ENCODE results near the gene RAB12.
"Not testable (repeated sequence)": the region's sequence is repeated elsewhere in the genome, so short reads cannot be mapped to it uniquely, and the experiment has no call there.

Gene RAB12

DNA sequence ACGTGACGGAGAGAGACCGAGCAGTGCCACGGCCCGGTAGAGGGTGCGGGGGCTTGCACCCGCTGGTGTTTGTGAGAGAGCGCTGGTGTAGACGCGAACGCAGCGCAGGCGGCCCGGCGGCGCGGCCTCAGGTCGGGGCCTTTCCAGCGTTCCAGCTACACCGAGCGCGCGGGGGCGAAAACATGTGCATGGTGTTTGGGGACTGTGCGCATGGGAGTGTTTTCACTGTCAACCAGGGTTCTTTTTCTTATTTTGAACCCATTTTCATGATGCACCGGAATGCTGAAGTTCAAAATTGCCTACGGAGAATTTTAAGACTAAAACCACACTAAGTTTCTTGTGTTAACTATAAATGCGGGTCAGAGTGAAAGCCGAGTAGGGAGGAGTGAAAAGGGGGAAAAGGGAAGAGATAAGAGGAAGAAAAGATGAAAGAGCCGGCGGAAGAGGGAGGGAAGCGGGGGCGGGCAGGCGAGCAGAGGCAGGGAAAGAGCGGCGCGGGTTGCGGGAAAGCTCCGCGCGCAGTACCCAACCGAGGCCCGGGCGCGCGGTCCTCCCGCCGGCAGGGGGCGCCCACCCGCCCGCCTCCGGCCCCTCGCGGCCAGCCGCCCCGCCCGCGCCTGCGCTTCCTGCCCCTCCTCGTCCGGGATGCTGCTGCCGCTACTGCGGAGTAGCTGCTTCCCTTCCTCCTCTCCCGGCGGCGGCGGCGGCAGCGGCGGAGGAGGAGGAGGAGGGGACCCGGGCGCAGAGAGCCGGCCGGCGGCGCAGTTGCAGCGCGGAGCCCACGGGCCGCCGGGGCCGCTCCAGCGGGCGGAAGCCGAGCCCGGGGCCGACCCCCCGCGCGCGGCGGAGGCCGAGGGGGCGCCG lies at the start of gene RAB12:
Gene RAB12, plus strand, starts transcription at position 643 of the 864 bp plus-strand sequence. Its CDS starts 3 bp downstream, at position 646.
- peak; percentile 90 for DNase-seq

DNA sequence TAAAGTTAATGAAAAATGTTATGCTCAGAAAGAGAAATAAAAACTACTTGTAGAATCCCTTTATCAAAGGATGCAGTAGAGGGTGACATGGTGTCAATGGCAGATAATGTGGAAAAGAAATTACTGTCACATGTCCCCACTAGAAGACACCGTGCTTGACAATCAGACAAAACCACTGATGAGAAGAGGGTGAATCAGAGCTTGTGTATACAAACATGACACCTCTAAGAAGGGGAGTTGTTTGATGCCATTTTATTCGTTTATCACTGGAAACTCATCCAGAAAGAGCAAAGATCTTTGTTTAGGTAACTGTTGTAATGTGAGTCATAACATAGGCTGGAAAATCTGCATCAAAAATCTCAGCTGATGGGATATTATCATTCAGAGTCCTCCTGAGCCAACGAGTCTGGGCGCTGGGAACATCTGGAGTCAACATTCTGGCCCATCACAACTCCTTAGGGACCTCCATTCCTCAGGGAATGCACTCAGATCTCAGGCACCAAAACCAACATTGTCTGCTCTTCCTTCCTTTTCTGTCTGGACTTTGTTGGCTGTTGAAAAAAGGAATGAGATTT lies 49.5 kb upstream of the RAB12 start:
- DNase-seq, result no peak

- DNase-seq, result no peak
These were observed 47.9 kb upstream of the RAB12 start for GRCh38 chr18:8561123-8561910.

DNA sequence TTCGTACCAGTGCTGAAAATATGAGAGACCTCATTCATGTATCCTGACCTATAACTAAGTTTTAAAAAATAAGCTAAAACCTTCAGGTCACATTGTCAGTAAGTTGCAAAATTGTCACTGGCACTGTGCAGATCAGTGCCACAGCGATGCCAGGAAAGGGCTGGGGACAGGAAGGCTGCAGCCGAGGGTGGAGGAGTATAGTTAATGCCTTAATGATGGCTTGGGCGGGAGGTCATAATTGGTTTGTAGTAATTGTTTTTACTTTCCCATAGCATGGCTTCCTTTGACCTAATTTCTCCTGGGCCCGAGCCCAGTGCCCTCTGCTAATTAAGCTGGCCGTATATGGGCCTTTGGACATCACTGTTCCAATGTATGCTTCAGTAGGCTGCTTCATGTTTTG lies 47.2 kb upstream of the RAB12 start:
- no peak for DNase-seq

- DNase-seq, result no peak
These were observed 46.3 kb upstream of the RAB12 start for GRCh38 chr18:8562919-8563318.

- no peak for DNase-seq
These were observed 37.8 kb upstream of the RAB12 start for GRCh38 chr18:8571399-8571798.

GRCh38 chr18:8573766-8574165 lies 35.5 kb upstream of the RAB12 start:
- not testable (repeated sequence) for DNase-seq

DNA sequence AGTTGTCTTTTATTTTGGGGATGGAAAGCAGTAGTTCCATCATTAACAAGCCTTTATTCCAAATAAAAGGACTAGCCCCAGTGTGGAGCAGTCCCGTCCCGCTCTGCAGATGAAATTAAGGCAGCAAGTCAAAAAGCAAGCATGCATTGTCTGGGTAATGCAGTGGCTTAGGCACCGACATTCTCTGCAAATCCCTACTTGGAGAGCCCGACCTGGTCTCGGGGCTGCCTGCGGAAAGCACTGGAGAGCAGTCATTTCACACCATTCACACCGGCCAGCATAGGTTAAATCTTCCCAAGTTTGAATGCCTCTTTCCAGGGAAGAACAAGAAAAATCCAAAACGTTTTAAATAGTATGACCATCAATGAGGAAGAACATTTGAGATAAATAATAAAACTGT lies 24.4 kb upstream of the RAB12 start:
- no peak for DNase-seq

DNA sequence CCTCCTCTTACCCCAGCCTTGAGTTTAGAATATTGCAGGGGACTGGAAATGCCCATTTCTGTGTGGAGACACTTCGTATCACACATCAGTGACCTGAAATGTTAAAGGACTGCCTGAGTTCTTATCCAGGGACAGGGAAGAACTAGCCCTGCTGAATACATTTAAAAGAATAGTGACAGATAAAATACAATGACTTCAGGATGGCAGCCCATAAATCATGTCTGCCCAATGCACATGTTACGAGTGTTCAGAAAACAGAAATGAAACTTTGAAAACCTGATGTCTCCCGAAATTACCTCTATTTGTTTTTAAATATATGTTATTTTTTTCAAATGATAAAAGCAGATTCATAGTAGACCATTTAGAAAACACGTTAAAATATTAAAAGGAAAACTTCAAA lies 22.3 kb upstream of the RAB12 start:
- DNase-seq, result no peak

GRCh38 chr18:8595445-8595844 lies 13.8 kb upstream of the RAB12 start:
- DNase-seq, result no peak

GRCh38 chr18:8601277-8602032 lies 7.8 kb upstream of the RAB12 start:
- DNase-seq, result no peak

DNA sequence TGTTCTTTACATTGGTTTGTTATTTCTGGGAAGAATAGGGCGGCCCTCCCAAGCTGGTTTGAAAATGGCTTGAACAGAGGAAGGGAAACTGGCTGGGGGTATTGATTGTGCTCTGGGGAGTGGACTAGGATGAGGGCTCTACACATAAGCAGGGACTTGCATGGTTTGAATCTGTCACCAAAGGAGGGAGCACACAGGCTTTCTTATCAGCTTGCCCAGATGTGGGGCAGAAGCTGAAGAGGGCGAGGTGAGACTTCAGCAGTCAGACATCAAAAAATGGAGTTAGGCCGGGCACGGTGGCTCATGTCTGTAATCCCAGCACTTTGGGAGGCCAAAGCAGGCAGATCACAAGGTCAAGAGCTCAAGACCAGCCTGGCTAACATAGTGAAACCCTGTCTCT lies 7.2 kb upstream of the RAB12 start:
- no peak for DNase-seq

GRCh38 chr18:8602557-8602956 lies 6.7 kb upstream of the RAB12 start:
- no peak for DNase-seq

DNA sequence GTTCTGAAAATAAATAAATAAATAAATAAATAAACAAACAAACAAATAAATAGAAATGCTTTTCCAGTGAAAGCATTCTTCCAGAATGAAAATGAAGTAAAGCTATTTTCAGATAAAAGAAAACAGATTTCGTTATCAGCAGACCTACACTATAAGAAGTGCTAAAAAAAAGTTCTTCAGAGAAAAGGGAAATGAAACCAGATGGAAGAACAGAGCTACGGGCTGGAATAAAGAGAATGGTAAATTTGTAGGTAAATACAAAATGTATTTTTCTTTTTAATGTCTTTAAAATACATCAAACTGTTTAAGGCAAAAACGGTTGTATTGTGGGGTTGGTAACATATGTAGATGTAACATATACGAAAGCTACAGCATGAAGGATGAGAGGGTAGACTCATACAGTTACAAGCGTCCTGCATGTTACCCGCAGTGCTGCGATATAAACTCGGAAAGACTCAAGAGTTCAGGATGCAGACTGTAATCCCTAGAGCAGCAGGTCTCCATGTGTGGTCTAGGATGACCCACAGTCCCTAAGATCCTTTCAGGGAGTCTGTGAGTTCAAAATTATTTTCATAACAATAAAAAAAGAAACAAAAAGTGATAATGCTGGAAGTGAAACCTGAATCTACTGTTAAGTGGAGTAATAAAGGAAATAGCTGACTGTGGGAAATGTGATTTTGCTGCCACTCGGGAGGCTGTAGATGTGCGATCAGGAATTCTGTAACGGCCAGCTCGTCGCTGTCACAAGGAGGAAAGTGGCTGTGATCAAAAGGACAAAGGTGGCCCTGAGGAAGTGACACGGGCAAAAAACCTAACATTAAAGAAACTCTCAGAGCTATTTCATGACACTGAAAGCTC lies 5.3 kb upstream of the RAB12 start:
- DNase-seq, result no peak

DNA sequence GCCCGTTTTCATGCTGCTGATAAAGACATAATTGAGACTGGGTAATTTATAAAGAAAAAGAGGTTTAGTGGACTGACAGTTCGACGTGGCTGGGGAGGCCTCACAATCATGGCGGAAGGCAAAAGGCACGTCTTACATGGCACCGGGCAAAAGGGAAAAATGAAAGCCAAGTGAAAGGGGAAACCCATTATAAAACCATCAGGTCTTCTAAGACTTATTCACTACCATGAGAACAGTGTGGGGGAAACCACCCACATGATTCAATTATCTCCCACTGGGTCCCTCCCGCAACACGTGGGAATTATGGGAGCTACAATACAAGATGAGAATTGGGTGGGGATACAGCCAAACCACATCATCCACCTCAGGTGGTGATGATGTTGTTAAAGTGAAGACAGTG lies 3.3 kb upstream of the RAB12 start:
- no peak for DNase-seq

- no peak for DNase-seq
These were observed 1.2 kb upstream of the RAB12 start for GRCh38 chr18:8607776-8608742.

DNA sequence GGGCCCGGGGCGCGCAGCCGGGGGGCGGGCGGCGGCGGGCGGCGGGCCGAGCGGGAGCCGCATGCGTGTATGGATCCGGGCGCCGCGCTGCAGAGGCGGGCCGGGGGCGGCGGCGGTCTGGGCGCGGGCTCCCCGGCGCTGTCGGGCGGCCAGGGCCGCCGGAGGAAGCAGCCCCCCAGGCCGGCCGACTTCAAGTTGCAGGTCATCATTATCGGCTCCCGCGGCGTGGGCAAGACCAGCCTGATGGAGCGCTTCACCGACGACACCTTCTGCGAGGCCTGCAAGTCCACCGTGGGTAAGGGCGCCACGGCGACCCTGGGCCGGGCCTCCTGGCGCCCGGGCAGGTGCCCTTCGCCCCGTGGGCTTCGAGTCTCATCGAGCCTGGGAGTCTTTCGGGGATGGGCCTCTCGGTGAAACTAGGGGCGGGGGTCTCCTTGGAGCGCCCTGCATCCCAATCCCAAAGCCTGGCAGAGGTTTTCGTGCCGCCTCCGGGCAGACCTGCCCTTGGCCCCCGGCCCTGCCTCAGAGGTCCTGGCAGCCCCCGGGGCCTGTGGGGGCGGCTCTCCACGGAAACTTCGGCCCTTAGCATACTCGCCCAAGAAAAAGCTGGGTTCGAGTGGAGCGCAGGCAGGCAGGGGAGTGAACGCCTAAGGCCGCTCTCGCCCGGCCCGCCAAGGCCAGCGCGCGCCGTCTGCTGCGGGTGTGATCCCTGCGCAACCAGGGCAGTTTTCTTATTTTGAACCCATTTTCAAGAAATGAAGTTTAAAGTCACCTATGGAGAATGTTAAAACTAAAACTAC lies 622 bp downstream of the RAB12 start:
- peak; percentile 20 for DNase-seq

- DNase-seq, result no peak
These were observed 1.2 kb downstream of the RAB12 start for GRCh38 chr18:8610459-8610851.

- no peak for DNase-seq
These were observed 2.8 kb downstream of the RAB12 start for GRCh38 chr18:8611916-8612576.

Measured in activated naive CD4-positive, alpha-beta T cell treated with anti-CD3 and anti-CD28 coated beads, Interleukin-2, amount 50 U/mL, for 16 hours (primary cell).